HepG2 (cell line): ENCODE measurements around the gene TADA2A. TPM values are rescaled to one million over a fixed set of nuclear protein-coding genes. Genes with fewer than 3 reads are reported as not detected.

Experiments used
- BATF2 ChIP-seq: sonication (generic); formaldehyde crosslinking; IDR thresholded peaks from 2 replicates; pipeline ENCODE4 v1.8.0; 2022; ENCODE audit warnings: mild to moderate bottlenecking, missing genetic modification reagents, moderate library complexity
- CBX5 ChIP-seq: sonication (generic); formaldehyde crosslinking; IDR thresholded peaks from 2 replicates; pipeline ENCODE4 v1.4.0; 2020; ENCODE audit warnings: missing genetic modification reagents, borderline replicate concordance
- ELF1 ChIP-seq: sonication (generic); formaldehyde crosslinking; IDR thresholded peaks from 2 replicates; pipeline ENCODE4 v1.4.0; 2020; ENCODE audit warnings: missing genetic modification reagents
- ETV5 ChIP-seq: IDR thresholded peaks from 2 replicates; pipeline ENCODE4 v1.6.1; 2018; ENCODE audit warnings: missing biosample characterization, missing genetic modification reagents, inconsistent platforms, borderline replicate concordance
- MATR3 ChIP-seq: sonication (generic); formaldehyde crosslinking; IDR thresholded peaks from 2 replicates; pipeline ENCODE4 v1.4.0; 2020; ENCODE audit warnings: missing genetic modification reagents
- MAZ ChIP-seq, 2 experiments: sonication (generic) in 1 of 2; formaldehyde crosslinking in 1 of 2; IDR thresholded peaks; 2 replicates each; pipeline versions ENCODE4 v1.5.0 to v1.6.1; 2012 to 2020; ENCODE audit warnings: low read depth in 2 of 2, mild to moderate bottlenecking in 2 of 2, borderline replicate concordance in 1 of 2, improper control_type of control experiment in 1 of 2, low read length in 1 of 2, missing genetic modification reagents in 1 of 2, moderate library complexity in 1 of 2
- MTERF4 ChIP-seq: sonication (generic); formaldehyde crosslinking; IDR thresholded peaks from 2 replicates; pipeline ENCODE4 v1.8.0; 2023; ENCODE audit warnings: mild to moderate bottlenecking, missing genetic modification reagents
- MYNN ChIP-seq: sonication (generic); formaldehyde crosslinking; IDR thresholded peaks from 2 replicates; pipeline ENCODE4 v1.4.0; 2020; ENCODE audit warnings: mild to moderate bottlenecking, low read depth, missing genetic modification reagents
- NFYC ChIP-seq: IDR thresholded peaks from 2 replicates; pipeline ENCODE4 v1.6.1; 2016; ENCODE audit warnings: missing genetic modification reagents, missing compliant biosample characterization
- ONECUT2 ChIP-seq: sonication (generic); formaldehyde crosslinking; IDR thresholded peaks from 2 replicates; pipeline ENCODE4 v1.4.0; 2020; ENCODE audit warnings: missing genetic modification reagents
- RBFOX2 ChIP-seq: fragments of 200-400 bp; formaldehyde crosslinking; IDR thresholded peaks from 2 replicates; pipeline ENCODE4 v1.6.1; 2017; ENCODE audit warnings: low read depth, mild to moderate bottlenecking, low read length
- TBX2 ChIP-seq: sonication (generic); formaldehyde crosslinking; IDR thresholded peaks from 2 replicates; pipeline ENCODE4 v1.5.0; 2020; ENCODE audit warnings: missing genetic modification reagents, mild to moderate bottlenecking, borderline replicate concordance
- XBP1 ChIP-seq: sonication (generic); formaldehyde crosslinking; IDR thresholded peaks from 2 replicates; pipeline ENCODE4 v1.5.0; 2020; ENCODE audit warnings: missing genetic modification reagents
- ZFY ChIP-seq: sonication (generic); formaldehyde crosslinking; IDR thresholded peaks from 2 replicates; pipeline ENCODE4 v1.4.0; 2020; ENCODE audit warnings: missing genetic modification reagents
- ZNF142 ChIP-seq: sonication (generic); formaldehyde crosslinking; IDR thresholded peaks from 2 replicates; pipeline ENCODE4 v1.4.0; 2020; ENCODE audit warnings: missing genetic modification reagents
- ZNF556 ChIP-seq: sonication (generic); formaldehyde crosslinking; IDR thresholded peaks from 2 replicates; pipeline ENCODE4 v1.4.0; 2020; ENCODE audit warnings: mild to moderate bottlenecking, missing genetic modification reagents, borderline replicate concordance
- ZNF691 ChIP-seq: sonication (generic); formaldehyde crosslinking; IDR thresholded peaks from 2 replicates; pipeline ENCODE4 v1.4.0; 2020; ENCODE audit warnings: missing genetic modification reagents, low read depth, mild to moderate bottlenecking, borderline replicate concordance
- ZNF709 ChIP-seq: sonication (generic); formaldehyde crosslinking; IDR thresholded peaks from 2 replicates; pipeline ENCODE4 v1.5.0; 2020; ENCODE audit warnings: mild to moderate bottlenecking, missing genetic modification reagents
- ZNF746 ChIP-seq: sonication (generic); formaldehyde crosslinking; IDR thresholded peaks from 2 replicates; pipeline ENCODE4 v1.8.0; 2022; ENCODE audit warnings: mild to moderate bottlenecking, missing genetic modification reagents
- ZNF841 ChIP-seq: sonication (generic); formaldehyde crosslinking; IDR thresholded peaks from 2 replicates; pipeline ENCODE4 v1.8.1; 2023; ENCODE audit warnings: missing genetic modification reagents, borderline replicate concordance
- polyA plus RNA-seq, 8 experiments: library from polyadenylated mRNA; depleted of rRNA in 3 of 8; stranded (reverse) in 7 of 8; unstranded in 1 of 8; fragments of >200 nt; fragmentation: Illumina TruSeq in 4 of 8; extraction: Trizol in 4 of 8; gene quantifications; 2 replicates each; pipeline versions ENCODE4 v1.2.1 to v1.2.3, GENCODE V29; 2011 to 2016; ENCODE audit warnings: low read depth in 4 of 8, missing spikeins in 1 of 8, mixed read lengths in 1 of 8; ENCODE audit not compliant: insufficient read depth in 1 of 8
- total RNA-seq, 5 experiments: library from RNA; depleted of rRNA; stranded (reverse); fragments of >200 nt; fragmentation: Illumina TruSeq; extraction: Trizol; gene quantifications; 2 replicates each; pipeline ENCODE4 v1.2.3, GENCODE V29; 2016; ENCODE audit warnings: low read depth in 1 of 5

Gene TADA2A
- total and polyA plus RNA-seq, 2 of the 13 experiments (the other 11 are each of a cell fraction or from before 2014, with no cell fraction given) = 8.0 to 14.0 TPM

- 0 out of 2 replicates have a peak, but pooled peaks have one; percentile 69 for TF ChIP-seq MTERF4 (CRISPR knock-in tag)
- peak; percentile 91 for TF ChIP-seq ZFY (CRISPR knock-in tag)
- peak; percentile 29; the same call in 1 of the 2 replicates for TF ChIP-seq ETV5
- 0 out of 2 replicates have a peak, but pooled peaks have one; percentile 72 for TF ChIP-seq XBP1 (CRISPR knock-in tag)
- TF ChIP-seq TBX2 = peak; percentile 94
- TF ChIP-seq ZNF691 = 0 out of 2 replicates have a peak, but pooled peaks have one; percentile 3
- TF ChIP-seq ONECUT2 = no peak
- TF ChIP-seq BATF2 = no peak
- peak; percentile 65 for TF ChIP-seq MAZ (IDR thresholded peaks at IDR 0.05; ENCODE audit: borderline replicate concordance, low read depth, low read length)
- TF ChIP-seq MAZ (CRISPR knock-in tag; IDR thresholded peaks at IDR 0.05; ENCODE audit: low read depth) = peak; percentile 60
- no peak for TF ChIP-seq ZNF746
- peak; percentile 89 for TF ChIP-seq RBFOX2
- TF ChIP-seq MATR3 = no peak
- peak; percentile 17; the same call in 1 of the 2 replicates for TF ChIP-seq CBX5 (CRISPR knock-in tag)
- no peak for TF ChIP-seq ZNF841 (CRISPR knock-in tag)
- TF ChIP-seq ZNF709 = peak; percentile 69
- TF ChIP-seq ELF1 (CRISPR knock-in tag) = 0 out of 2 replicates have a peak, but pooled peaks have one; percentile 22
- TF ChIP-seq ZNF556 (CRISPR knock-in tag) = peak; percentile 51
- peak; percentile 98 for TF ChIP-seq ZNF142 (CRISPR knock-in tag)
- peak; percentile 72 for TF ChIP-seq NFYC (CRISPR knock-in tag)
- TF ChIP-seq MYNN (CRISPR knock-in tag) = 0 out of 2 replicates have a peak, but pooled peaks have one; percentile 58
Measured at GRCh38 chr17:37358830-37359681, 47.6 kb upstream of the TADA2A start (continued).
